Measurements from ENCODE around the gene NUDT11.
"Not testable (repeated sequence)": the region's sequence is repeated elsewhere in the genome, so short reads cannot be mapped to it uniquely, and the experiment has no call there.

The NUDT11 gene

GRCh38 chrX:51496501-51497291 is at the start of gene NUDT11:
TSS of gene NUDT11 (minus strand) at chrX:51496592. CDS start at chrX:51496444, 148 bp downstream.
- peak within 1 kb of the TSS; percentile 60 for H3K4me3 ChIP-seq (ENCODE audit: low read depth, low read length)
- TF ChIP-seq, protein P1, sequence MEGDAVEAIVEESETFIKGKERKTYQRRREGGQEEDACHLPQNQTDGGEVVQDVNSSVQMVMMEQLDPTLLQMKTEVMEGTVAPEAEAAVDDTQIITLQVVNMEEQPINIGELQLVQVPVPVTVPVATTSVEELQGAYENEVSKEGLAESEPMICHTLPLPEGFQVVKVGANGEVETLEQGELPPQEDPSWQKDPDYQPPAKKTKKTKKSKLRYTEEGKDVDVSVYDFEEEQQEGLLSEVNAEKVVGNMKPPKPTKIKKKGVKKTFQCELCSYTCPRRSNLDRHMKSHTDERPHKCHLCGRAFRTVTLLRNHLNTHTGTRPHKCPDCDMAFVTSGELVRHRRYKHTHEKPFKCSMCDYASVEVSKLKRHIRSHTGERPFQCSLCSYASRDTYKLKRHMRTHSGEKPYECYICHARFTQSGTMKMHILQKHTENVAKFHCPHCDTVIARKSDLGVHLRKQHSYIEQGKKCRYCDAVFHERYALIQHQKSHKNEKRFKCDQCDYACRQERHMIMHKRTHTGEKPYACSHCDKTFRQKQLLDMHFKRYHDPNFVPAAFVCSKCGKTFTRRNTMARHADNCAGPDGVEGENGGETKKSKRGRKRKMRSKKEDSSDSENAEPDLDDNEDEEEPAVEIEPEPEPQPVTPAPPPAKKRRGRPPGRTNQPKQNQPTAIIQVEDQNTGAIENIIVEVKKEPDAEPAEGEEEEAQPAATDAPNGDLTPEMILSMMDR (IDR thresholded peaks at IDR 0.05; ENCODE audit: low read depth, low read length): no peak

GRCh38 chrX:51520393-51520792 is 24.0 kb upstream of the NUDT11 start:
- TF ChIP-seq, protein P1 (IDR thresholded peaks at IDR 0.05; ENCODE audit: low read depth, low read length): no peak
- H3K4me3 ChIP-seq (ENCODE audit: low read depth, low read length): no peak overlapping the region

GRCh38 chrX:51519131-51519530 is 22.7 kb upstream of the NUDT11 start:
- H3K4me3 ChIP-seq (ENCODE audit: low read depth, low read length): not testable (repeated sequence)

DNA sequence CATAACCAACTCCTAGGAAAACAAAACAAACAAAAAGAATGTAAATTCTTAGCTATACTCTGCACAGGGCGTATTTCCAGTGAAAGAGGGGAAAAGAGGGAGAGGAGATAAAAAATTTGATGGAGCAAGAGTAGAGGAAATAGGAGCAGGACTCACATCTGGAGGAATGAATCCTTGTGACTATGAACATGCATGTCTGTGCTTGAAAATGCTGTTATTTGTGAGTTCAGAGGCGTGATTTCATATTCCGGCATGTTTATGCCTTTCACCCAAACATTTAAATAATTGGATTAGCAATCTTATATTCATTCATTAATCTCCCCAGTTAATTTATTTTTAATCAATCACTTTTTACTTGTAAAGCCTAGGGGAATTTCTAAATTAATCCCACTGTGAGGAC is 11.2 kb upstream of the NUDT11 start:
- TF ChIP-seq, protein P1 (IDR thresholded peaks at IDR 0.05; ENCODE audit: low read depth, low read length): no peak
- no peak overlapping the region for H3K4me3 ChIP-seq (ENCODE audit: low read depth, low read length)

GRCh38 chrX:51495701-51496488 is 497 bp downstream of the NUDT11 start:
- peak overlapping the region; percentile 60 for H3K4me3 ChIP-seq (ENCODE audit: low read depth, low read length)

- peak overlapping the region; percentile 60 for H3K4me3 ChIP-seq (ENCODE audit: low read depth, low read length)
- TF ChIP-seq, protein P1 (IDR thresholded peaks at IDR 0.05; ENCODE audit: low read depth, low read length): no peak
Measured at GRCh38 chrX:51494409-51494808, 2.0 kb downstream of the NUDT11 start.

GRCh38 chrX:51487960-51488267 is 8.5 kb downstream of the NUDT11 start:
- TF ChIP-seq, protein P1 (IDR thresholded peaks at IDR 0.05; ENCODE audit: low read depth, low read length): no peak
- no peak overlapping the region for H3K4me3 ChIP-seq (ENCODE audit: low read depth, low read length)

GRCh38 chrX:51484616-51485015 is 11.8 kb downstream of the NUDT11 start:
- TF ChIP-seq, protein P1 (IDR thresholded peaks at IDR 0.05; ENCODE audit: low read depth, low read length): no peak

DNA sequence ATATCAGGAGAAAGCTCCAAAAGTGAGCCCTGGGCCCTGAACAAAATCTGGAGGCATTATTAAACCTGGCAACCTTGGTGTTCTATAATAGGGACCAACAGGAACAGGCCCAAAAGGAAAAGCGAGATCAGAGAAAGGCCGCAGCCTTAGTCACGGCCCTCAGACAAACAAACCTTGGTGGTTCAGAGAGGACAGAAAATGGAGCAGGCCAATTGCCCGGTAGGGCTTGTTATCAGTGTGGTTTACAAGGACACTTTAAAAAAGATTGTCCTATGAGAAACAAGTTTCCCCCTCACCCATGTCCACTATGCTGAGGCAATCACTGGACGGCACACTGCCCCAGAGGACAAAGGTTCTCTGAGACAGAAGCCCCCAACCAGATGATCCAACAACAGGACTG is 14.0 kb downstream of the NUDT11 start:
- not testable (repeated sequence) for H3K4me3 ChIP-seq (ENCODE audit: low read depth, low read length)

More at GRCh38 chrX:51484616-51485015, 11.8 kb downstream of the NUDT11 start:
- H3K4me3 ChIP-seq (ENCODE audit: low read depth, low read length): no peak overlapping the region

All from WI38 (cell line).